Mucosa of descending colon (tissue), 3 donors: ENCODE results near the gene NAPSA. TPM values are rescaled to one million over a fixed set of nuclear protein-coding genes. Genes with fewer than 3 reads are reported as not detected.

Experiments used
- ATAC-seq: fragments of 200-7000 bp; cut with Tn5 transposase; one replicate; pipeline ENCODE4 v1.9.1; 2020; ENCODE audit warnings: mild to moderate bottlenecking, moderate library complexity
- DNase-seq, 3 donors: peaks; one replicate each; pipeline ENCODE4 v3.0.0-alpha.2; 2020
- H3K36me3 ChIP-seq: fragments of 200-600 bp; one replicate; pipeline ENCODE4 v1.8.0; 2021; ENCODE audit warnings: low read depth, mild to moderate bottlenecking
- H3K4me1 ChIP-seq: fragments of 200-600 bp; one replicate; pipeline ENCODE4 v1.8.0; 2021; ENCODE audit warnings: low read depth, mild to moderate bottlenecking
- H3K4me3 ChIP-seq: fragments of 200-600 bp; one replicate; pipeline ENCODE4 v1.8.0; 2021; ENCODE audit warnings: mild to moderate bottlenecking
- H3K9me3 ChIP-seq: fragments of 200-600 bp; one replicate; pipeline ENCODE4 v1.8.0; 2021; ENCODE audit warnings: mild to moderate bottlenecking
- intact Hi-C, 2 donors: fragments of 100-400 bp; cut with DNase I in 1 of 2; cut with micrococcal nuclease in 1 of 2; formaldehyde crosslinking; loops; one replicate each; pipeline versions ENCODE4 v1.11.0 to v1.11.1; 2022; cut with DNase I, micrococcal nuclease
- total RNA-seq, 3 donors: library from RNA; stranded (reverse); fragmentation: NEBNext Ultra II Directional in 2 of 3; extraction: Animal tissue kit (Norgen Biotek cat#: 25700) in 2 of 3; gene quantifications; one replicate each; pipeline versions ENCODE4 v1.2.1 to v1.2.4, GENCODE V29; 2021 to 2023
- TF ChIP-seq, protein P1 (sequence below): fragments of 200-600 bp; IDR thresholded peaks from one replicate; pipeline ENCODE4 v1.8.0; 2022; ENCODE audit warnings: antibody characterized with exemption, mild to moderate bottlenecking
- donor health status: DM: no; HTN: no; CAD: no; lungs with moderate emphysema.
- donor health status: DM: no; HTN: no; CAD: no.
- donor health status: DM: no; HTN: yes; CAD: no.

NAPSA gene
- total RNA-seq, 3 donors from 2014 or later = 1.8 to 3.2 (median 2.0) TPM

- peak in 1 of 3 donors; percentile 39 for DNase-seq
- TF ChIP-seq, protein P1, sequence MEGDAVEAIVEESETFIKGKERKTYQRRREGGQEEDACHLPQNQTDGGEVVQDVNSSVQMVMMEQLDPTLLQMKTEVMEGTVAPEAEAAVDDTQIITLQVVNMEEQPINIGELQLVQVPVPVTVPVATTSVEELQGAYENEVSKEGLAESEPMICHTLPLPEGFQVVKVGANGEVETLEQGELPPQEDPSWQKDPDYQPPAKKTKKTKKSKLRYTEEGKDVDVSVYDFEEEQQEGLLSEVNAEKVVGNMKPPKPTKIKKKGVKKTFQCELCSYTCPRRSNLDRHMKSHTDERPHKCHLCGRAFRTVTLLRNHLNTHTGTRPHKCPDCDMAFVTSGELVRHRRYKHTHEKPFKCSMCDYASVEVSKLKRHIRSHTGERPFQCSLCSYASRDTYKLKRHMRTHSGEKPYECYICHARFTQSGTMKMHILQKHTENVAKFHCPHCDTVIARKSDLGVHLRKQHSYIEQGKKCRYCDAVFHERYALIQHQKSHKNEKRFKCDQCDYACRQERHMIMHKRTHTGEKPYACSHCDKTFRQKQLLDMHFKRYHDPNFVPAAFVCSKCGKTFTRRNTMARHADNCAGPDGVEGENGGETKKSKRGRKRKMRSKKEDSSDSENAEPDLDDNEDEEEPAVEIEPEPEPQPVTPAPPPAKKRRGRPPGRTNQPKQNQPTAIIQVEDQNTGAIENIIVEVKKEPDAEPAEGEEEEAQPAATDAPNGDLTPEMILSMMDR = no peak
- H3K9me3 ChIP-seq = no peaks in the 10 kb centered on the region
- H3K4me3 ChIP-seq = no peak overlapping the region
- ATAC-seq = no peak
- H3K4me1 ChIP-seq = no peaks in the 10 kb centered on the region
- no peaks in the 10 kb centered on the region for H3K36me3 ChIP-seq
- intact Hi-C loops = no loop called here
Measured at GRCh38 chr19:50320596-50320995, 44.8 kb downstream of the NAPSA start.

GRCh38 chr19:50320051-50320450, 45.4 kb downstream of the NAPSA start:
- no peaks in the 10 kb centered on the region for H3K36me3 ChIP-seq
- DNase-seq = peak in 1 of 3 donors; percentile 41
- H3K9me3 ChIP-seq = no peaks in the 10 kb centered on the region
- intact Hi-C loops = no loop called here
- H3K4me3 ChIP-seq = no peak overlapping the region
- no peaks in the 10 kb centered on the region for H3K4me1 ChIP-seq
- TF ChIP-seq, protein P1 = no peak
- ATAC-seq = no peak

- intact Hi-C loops = no loop called here
- TF ChIP-seq, protein P1 = no peak
- no peak for ATAC-seq
- DNase-seq = peak in 1 of 3 donors; percentile 40
- no peaks in the 10 kb centered on the region for H3K36me3 ChIP-seq
- H3K4me3 ChIP-seq = no peak overlapping the region
- no peaks in the 10 kb centered on the region for H3K4me1 ChIP-seq
- H3K9me3 ChIP-seq = no peaks in the 10 kb centered on the region
Measured at GRCh38 chr19:50319156-50319555, 46.3 kb downstream of the NAPSA start.

GRCh38 chr19:50318438-50318837, 47.0 kb downstream of the NAPSA start:
- H3K36me3 ChIP-seq = no peaks in the 10 kb centered on the region
- no peak overlapping the region for H3K4me3 ChIP-seq
- no peaks in the 10 kb centered on the region for H3K4me1 ChIP-seq
- ATAC-seq = no peak
- no peak for DNase-seq
- TF ChIP-seq, protein P1 = no peak
- H3K9me3 ChIP-seq = no peaks in the 10 kb centered on the region
- intact Hi-C loops = no loop called here

DNA sequence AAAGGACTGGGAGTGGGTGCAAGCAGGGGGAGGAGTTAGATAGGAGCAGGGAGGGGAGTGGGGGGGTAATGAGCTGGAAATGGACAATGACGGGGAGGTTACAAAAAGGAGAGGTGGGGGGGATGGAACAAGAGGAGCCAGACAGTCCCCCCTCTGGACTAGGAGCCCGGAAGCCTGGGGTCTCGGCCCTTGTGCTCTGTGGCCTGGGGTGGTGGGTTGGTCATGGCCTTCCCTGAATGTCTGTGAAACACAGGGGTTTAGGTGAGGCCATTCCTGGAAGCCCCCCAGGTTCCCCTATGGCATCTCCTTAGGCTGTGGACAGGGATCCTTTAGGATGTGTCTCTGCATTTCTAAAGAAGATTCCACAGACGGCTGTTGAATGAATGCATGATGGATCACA, 48.3 kb downstream of the NAPSA start:
- DNase-seq (peak in 1 of 3 donors; percentile 4), ATAC-seq (no peak)
- Histone ChIP-seq H3K9me3 (no peaks in the 10 kb centered on the region), H3K36me3 (no peaks in the 10 kb centered on the region), H3K4me1 (no peaks in the 10 kb centered on the region), H3K4me3 (no peak overlapping the region)
- intact Hi-C loops = no loop called here
- TF ChIP-seq, protein P1 = no peak
